RWPE2 (cell line): ENCODE results near the gene B9D1.

ENCODE experiments used
- ATAC-seq: fragments of 200-7000 bp; cut with Tn5 transposase; 3 replicates; pipeline ENCODE4 v1.9.1; 2021; ENCODE audit warnings: low read depth
- DNase-seq: peaks from one replicate; pipeline ENCODE4 v3.0.0-alpha.2; 2020; ENCODE audit warnings: low spot score
- H3K27ac ChIP-seq: fragments of 450-650 bp; 2 replicates; pipeline ENCODE4 v1.5.1; 2017; ENCODE audit warnings: mild to moderate bottlenecking; ENCODE audit not compliant: poor library complexity, severe bottlenecking
- H3K27me3 ChIP-seq: fragments of 250-450 bp; sonication (Bioruptor Pico); 2 replicates; pipeline ENCODE4 v1.5.1; 2021; ENCODE audit warnings: mild to moderate bottlenecking, moderate library complexity; ENCODE audit not compliant: insufficient read depth, poor library complexity, severe bottlenecking
- H3K36me3 ChIP-seq: fragments of 250-450 bp; sonication (Bioruptor Pico); 2 replicates; pipeline ENCODE4 v1.5.1; 2020; ENCODE audit warnings: low read depth, mild to moderate bottlenecking, moderate library complexity
- H3K4me1 ChIP-seq: fragments of 250-450 bp; sonication (Bioruptor Pico); 2 replicates; pipeline ENCODE4 v1.5.1; 2021; ENCODE audit warnings: mild to moderate bottlenecking, moderate library complexity; ENCODE audit not compliant: insufficient read depth, poor library complexity, severe bottlenecking
- H3K4me3 ChIP-seq: fragments of 250-450 bp; sonication (Bioruptor Pico); 2 replicates; pipeline ENCODE4 v1.5.1; 2021; ENCODE audit warnings: mild to moderate bottlenecking, moderate library complexity; ENCODE audit not compliant: severe bottlenecking
- H3K9me3 ChIP-seq: fragments of 250-450 bp; sonication (Bioruptor Pico); 2 replicates; pipeline ENCODE4 v1.5.1; 2021; ENCODE audit warnings: mild to moderate bottlenecking, moderate library complexity; ENCODE audit not compliant: severe bottlenecking
- CTCF ChIP-seq: fragments of 450-650 bp; IDR thresholded peaks from one replicate; pipeline ENCODE4 v1.5.1; 2017; ENCODE audit warnings: mild to moderate bottlenecking, moderate library complexity; ENCODE audit not compliant: poor library complexity, severe bottlenecking

Gene B9D1

GRCh38 chr17:19343256-19343630 lies 19.3 kb downstream of the B9D1 start:
- ATAC-seq (no peak), DNase-seq (no peak)
- peaks cover 8% of the 10 kb centered on the region for H3K4me1 ChIP-seq
- TF ChIP-seq CTCF, result no peak
- peaks cover 3% of the 10 kb centered on the region; the same call in 1 of the 2 replicates for H3K36me3 ChIP-seq
- H3K9me3 ChIP-seq, result no peaks in the 10 kb centered on the region
- no peak overlapping the region for H3K27ac ChIP-seq
- no peaks in the 10 kb centered on the region for H3K27me3 ChIP-seq
- H3K4me3 ChIP-seq, result no peak overlapping the region

- no peak for DNase-seq
- no peak for ATAC-seq
- peaks cover 3% of the 10 kb centered on the region; the same call in 1 of the 2 replicates for H3K36me3 ChIP-seq
- H3K9me3 ChIP-seq, result no peaks in the 10 kb centered on the region
- no peak overlapping the region for H3K27ac ChIP-seq
- no peak for TF ChIP-seq CTCF
- H3K4me3 ChIP-seq, result no peak overlapping the region
- H3K27me3 ChIP-seq, result no peaks in the 10 kb centered on the region
- H3K4me1 ChIP-seq, result peaks cover 8% of the 10 kb centered on the region
Observed at GRCh38 chr17:19342611-19343255, 19.8 kb downstream of the B9D1 start.

GRCh38 chr17:19341641-19342610 lies 20.6 kb downstream of the B9D1 start:
- DNase-seq (no peak), ATAC-seq (no peak; the same call in 2 of the 3 replicates)
- Histone ChIP-seq H3K4me1 (peaks cover 3% of the 10 kb centered on the region), H3K27ac (no peak overlapping the region), H3K4me3 (no peak overlapping the region), H3K27me3 (no peaks in the 10 kb centered on the region), H3K9me3 (no peaks in the 10 kb centered on the region), H3K36me3 (peaks cover 3% of the 10 kb centered on the region; the same call in 1 of the 2 replicates)
- TF ChIP-seq CTCF, result no peak

- no peak for DNase-seq
- Histone ChIP-seq H3K4me3 (no peak overlapping the region), H3K27ac (no peak overlapping the region), H3K4me1 (no peaks in the 10 kb centered on the region), H3K9me3 (no peaks in the 10 kb centered on the region), H3K27me3 (no peaks in the 10 kb centered on the region), H3K36me3 (peaks cover 3% of the 10 kb centered on the region; the same call in 1 of the 2 replicates)
- ATAC-seq, result no peak
- no peak for TF ChIP-seq CTCF
Observed at GRCh38 chr17:19341211-19341631, 21.3 kb downstream of the B9D1 start.
